Muscle of back (tissue), 11 donors: ENCODE measurements around the gene DTNB. TPM values are rescaled to one million over a fixed set of nuclear protein-coding genes. Genes with fewer than 3 reads are reported as not detected.

ENCODE experiments used
- DNase-seq, 3 donors: peaks; one replicate each; pipeline versions ENCODE4 v3.0.0 to v3.0.0-alpha.2; 2013
- polyA plus RNA-seq, 10 donors: library from polyadenylated mRNA; unstranded; fragments of 120-200 nt; gene quantifications; one replicate each; pipeline ENCODE4 v1.2.1, GENCODE V29; 2013; ENCODE audit not compliant: insufficient read length in 10 of 10

Gene DTNB
- polyA plus RNA-seq, 10 donors = 3.5 to 9.1 (median 5.5) TPM

GRCh38 chr2:25369876-25370275 lies 303.5 kb downstream of the DTNB start:
- no peak for DNase-seq

- DNase-seq = no peak
These were observed 303.9 kb downstream of the DTNB start for GRCh38 chr2:25369439-25369838.

GRCh38 chr2:25368660-25369059 lies 304.7 kb downstream of the DTNB start:
- DNase-seq = peak; percentile 74 to 91 (median 87)

GRCh38 chr2:25367296-25367695 lies 306.1 kb downstream of the DTNB start:
- peak in 2 of 3 donors; percentile 51 to 56 for DNase-seq

- no peak for DNase-seq
These were observed 306.7 kb downstream of the DTNB start for GRCh38 chr2:25366629-25367028.

- DNase-seq = no peak
These were observed 308.1 kb downstream of the DTNB start for GRCh38 chr2:25365241-25365640.

- no peak for DNase-seq
These were observed 309.6 kb downstream of the DTNB start for GRCh38 chr2:25363733-25364132.

GRCh38 chr2:25362434-25363145 lies 310.8 kb downstream of the DTNB start:
- DNase-seq = peak in 2 of 3 donors; percentile 27 to 68

- peak; percentile 91 to 96 (median 95) for DNase-seq
These were observed 311.3 kb downstream of the DTNB start for GRCh38 chr2:25362049-25362433.

GRCh38 chr2:25361261-25362048 lies 311.9 kb downstream of the DTNB start:
- no peak for DNase-seq

- no peak for DNase-seq
These were observed 314.5 kb downstream of the DTNB start for GRCh38 chr2:25358836-25359235.

- no peak for DNase-seq
These were observed 315.0 kb downstream of the DTNB start for GRCh38 chr2:25358249-25358815.

- no peak for DNase-seq
These were observed 317.3 kb downstream of the DTNB start for GRCh38 chr2:25356088-25356487.

GRCh38 chr2:25355270-25355669 lies 318.1 kb downstream of the DTNB start:
- DNase-seq = no peak

GRCh38 chr2:25354116-25354515 lies 319.3 kb downstream of the DTNB start:
- no peak for DNase-seq

- no peak for DNase-seq
These were observed 324.0 kb downstream of the DTNB start for GRCh38 chr2:25349397-25349796.

- DNase-seq = no peak
These were observed 325.5 kb downstream of the DTNB start for GRCh38 chr2:25347846-25348245.

GRCh38 chr2:25347205-25347815 lies 326.1 kb downstream of the DTNB start:
- DNase-seq = no peak

- no peak for DNase-seq
These were observed 330.1 kb downstream of the DTNB start for GRCh38 chr2:25343187-25343825.

- DNase-seq = peak; percentile 69 to 94 (median 89)
These were observed 330.8 kb downstream of the DTNB start for GRCh38 chr2:25342372-25343186.
